Lower leg skin (tissue), 4 donors: ENCODE measurements around the gene TTI1. TPM values are rescaled to one million over a fixed set of nuclear protein-coding genes. Genes with fewer than 3 reads are reported as not detected.

ENCODE experiments used
- DNase-seq, 2 donors: peaks; one replicate each; pipeline ENCODE4 v3.0.0-alpha.2; 2019; ENCODE audit warnings: low spot score in 2 of 2
- H3K4me3 ChIP-seq: fragments of 200-600 bp; sonication (generic); 2 replicates; pipeline ENCODE4 v1.5.1; 2017; ENCODE audit warnings: mild to moderate bottlenecking, low read depth; ENCODE audit not compliant: poor library complexity, severe bottlenecking
- CTCF ChIP-seq, 3 donors: fragments of 450-650 bp; IDR thresholded peaks; one replicate each; pipeline ENCODE4 v1.5.1; 2016; ENCODE audit warnings: antibody characterized with exemption in 3 of 3, mild to moderate bottlenecking in 3 of 3, moderate library complexity in 2 of 3
- POLR2A ChIP-seq, 2 donors: fragments of 450-650 bp; IDR thresholded peaks; one replicate each; pipeline ENCODE4 v1.6.1; 2016 to 2017; ENCODE audit warnings: antibody characterized with exemption in 2 of 2, mild to moderate bottlenecking in 1 of 2, moderate library complexity in 1 of 2
- WGBS, 2 donors: methylation state at CpG; one replicate each; pipeline ENCODE4 v1.1.5; 2018; 5-methylcytosine and 5-hydroxymethylcytosine counted together
- intact Hi-C: fragments of 100-400 bp; cut with DNase I; formaldehyde crosslinking; loops from one replicate; pipeline ENCODE4 v1.15.0; 2023; ENCODE audit warnings: low total_unique reads
- total RNA-seq, 4 donors: library from RNA; depleted of rRNA; stranded (reverse); fragments of >200 nt; gene quantifications; one replicate each; pipeline ENCODE4 v1.1.0, GENCODE V29; 2016

The TTI1 gene
- total RNA-seq, 4 donors from 2014 or later = 11.3 to 15.1 (median 13.4) TPM

GRCh38 chr20:38032585-38033329 lies 499 bp downstream of the TTI1 start:
- 25 to 26% methylated on average over 28 of the region's 28 CpGs for WGBS, 2 donors
- TF ChIP-seq POLR2A (IDR thresholded peaks at IDR 0.05) (no peak), CTCF (IDR thresholded peaks at IDR 0.05) (no peak)
- H3K4me3 ChIP-seq = peak overlapping the region; percentile 94
- no peak for DNase-seq
- intact Hi-C loops = no loop called here

GRCh38 chr20:38031957-38032356 lies 1.3 kb downstream of the TTI1 start:
- H3K4me3 ChIP-seq = no peak overlapping the region
- no peak for DNase-seq
- intact Hi-C loops = no loop called here
- TF ChIP-seq POLR2A (IDR thresholded peaks at IDR 0.05) (no peak), CTCF (IDR thresholded peaks at IDR 0.05) (no peak)
- WGBS, 2 donors = 92 to 98% methylated on average over 3 of the region's 3 CpGs

- WGBS, 2 donors = 94 to 96% methylated on average over 3 of the region's 3 CpGs
- H3K4me3 ChIP-seq = no peak overlapping the region
- intact Hi-C loops = no loop called here
- no peak for DNase-seq
- TF ChIP-seq POLR2A (IDR thresholded peaks at IDR 0.05) (no peak), CTCF (IDR thresholded peaks at IDR 0.05) (no peak)
Measured at GRCh38 chr20:38029453-38029852, 3.8 kb downstream of the TTI1 start.

GRCh38 chr20:38024496-38024895 lies 8.8 kb downstream of the TTI1 start:
- TF ChIP-seq CTCF (IDR thresholded peaks at IDR 0.05) (no peak), POLR2A (IDR thresholded peaks at IDR 0.05) (no peak)
- 80 to 84% methylated on average over 5 of the region's 5 CpGs for WGBS, 2 donors
- no peak for DNase-seq
- intact Hi-C loops = no loop called here
- H3K4me3 ChIP-seq = no peak overlapping the region

GRCh38 chr20:38023181-38024001 lies 9.9 kb downstream of the TTI1 start:
- no peak overlapping the region for H3K4me3 ChIP-seq
- no peak for TF ChIP-seq CTCF (IDR thresholded peaks at IDR 0.05)
- TF ChIP-seq POLR2A (IDR thresholded peaks at IDR 0.05) = no peak
- WGBS, 2 donors = 79 to 89% methylated on average over 5 of the region's 5 CpGs
- no peak for DNase-seq
- intact Hi-C loops = no loop called here
